Vagina (tissue), 2 donors: ENCODE data around the gene UST.

Source experiments
- POLR2A ChIP-seq, 2 donors: fragments of 450-650 bp; IDR thresholded peaks; one replicate each; pipeline ENCODE4 v1.6.1; 2017; ENCODE audit warnings: antibody characterized with exemption in 2 of 2, mild to moderate bottlenecking in 2 of 2, moderate library complexity in 2 of 2
- POLR2AphosphoS5 ChIP-seq, 2 donors: sonication (generic); formaldehyde crosslinking; IDR thresholded peaks; one replicate each; pipeline ENCODE4 v1.9.0; 2017; ENCODE audit warnings: antibody characterized with exemption in 2 of 2, mild to moderate bottlenecking in 2 of 2, low read depth in 1 of 2; ENCODE audit not compliant: insufficient read depth in 1 of 2
- TF ChIP-seq, protein P1 (sequence below), 3 experiments: fragments of 450-650 bp in 2 of 3; fragments of 200-600 bp in 1 of 3; sonication (generic) in 1 of 3; IDR thresholded peaks; one replicate each; pipeline ENCODE4 v1.5.1; 2017 to 2019; ENCODE audit warnings: antibody characterized with exemption in 3 of 3, mild to moderate bottlenecking in 2 of 3, moderate library complexity in 2 of 3

DNA sequence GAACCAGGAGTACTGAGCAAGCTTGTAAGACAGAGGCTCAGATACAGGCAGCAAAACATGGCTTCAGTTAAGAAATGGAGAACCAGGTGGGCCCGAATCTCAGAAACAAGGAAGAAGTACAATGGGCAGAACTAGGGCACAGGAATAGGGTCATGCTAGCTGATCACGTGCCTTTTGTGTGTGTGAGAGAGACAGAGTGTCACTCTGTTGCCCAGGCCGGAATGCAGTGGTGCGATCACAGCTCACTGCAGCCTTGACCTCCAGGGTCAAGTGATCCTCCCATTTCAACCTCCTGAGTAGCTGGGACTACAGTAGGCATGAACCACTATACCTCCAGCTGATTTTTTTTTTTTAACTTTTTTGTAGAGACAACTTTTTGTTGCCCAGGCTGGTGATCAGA, 257.8 kb downstream of the UST start:
- TF ChIP-seq, protein P1, sequence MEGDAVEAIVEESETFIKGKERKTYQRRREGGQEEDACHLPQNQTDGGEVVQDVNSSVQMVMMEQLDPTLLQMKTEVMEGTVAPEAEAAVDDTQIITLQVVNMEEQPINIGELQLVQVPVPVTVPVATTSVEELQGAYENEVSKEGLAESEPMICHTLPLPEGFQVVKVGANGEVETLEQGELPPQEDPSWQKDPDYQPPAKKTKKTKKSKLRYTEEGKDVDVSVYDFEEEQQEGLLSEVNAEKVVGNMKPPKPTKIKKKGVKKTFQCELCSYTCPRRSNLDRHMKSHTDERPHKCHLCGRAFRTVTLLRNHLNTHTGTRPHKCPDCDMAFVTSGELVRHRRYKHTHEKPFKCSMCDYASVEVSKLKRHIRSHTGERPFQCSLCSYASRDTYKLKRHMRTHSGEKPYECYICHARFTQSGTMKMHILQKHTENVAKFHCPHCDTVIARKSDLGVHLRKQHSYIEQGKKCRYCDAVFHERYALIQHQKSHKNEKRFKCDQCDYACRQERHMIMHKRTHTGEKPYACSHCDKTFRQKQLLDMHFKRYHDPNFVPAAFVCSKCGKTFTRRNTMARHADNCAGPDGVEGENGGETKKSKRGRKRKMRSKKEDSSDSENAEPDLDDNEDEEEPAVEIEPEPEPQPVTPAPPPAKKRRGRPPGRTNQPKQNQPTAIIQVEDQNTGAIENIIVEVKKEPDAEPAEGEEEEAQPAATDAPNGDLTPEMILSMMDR (IDR thresholded peaks at IDR 0.05), result no peak
- no peak for TF ChIP-seq POLR2AphosphoS5 (IDR thresholded peaks at IDR 0.05; ENCODE audit: insufficient read depth in 1 of 2, low read depth in 1 of 2)
- no peak for TF ChIP-seq POLR2A (IDR thresholded peaks at IDR 0.05)
